GM12892 (cell line): ENCODE measurements around the gene MMUT.
"Not testable (repeated sequence)": the region's sequence is repeated elsewhere in the genome, so short reads cannot be mapped to it uniquely, and the experiment has no call there.

ENCODE experiments used
- DNase-seq: peaks from one replicate; pipeline ENCODE4 v3.0.0; 2011; ENCODE audit not compliant: insufficient read length
- FAIRE-seq: peaks from 2 replicates; lab custom pipeline; 2011; peaks lifted over from hg19 to GRCh38; lab: Jason Lieb, UNC
- POLR2A ChIP-seq: IDR thresholded peaks from 2 replicates; pipeline ENCODE4 v1.6.1; 2011; ENCODE audit warnings: low read depth, low read length, control low read depth
- POLR2AphosphoS5 ChIP-seq: IDR thresholded peaks from 2 replicates; pipeline ENCODE4 v1.6.1; 2011; ENCODE audit warnings: low read depth, low read length, control low read depth
- TAF1 ChIP-seq: IDR thresholded peaks from 2 replicates; pipeline ENCODE4 v1.6.1; 2011; ENCODE audit warnings: low read depth, mild to moderate bottlenecking, control low read depth, low read length, borderline replicate concordance

Gene MMUT

DNA sequence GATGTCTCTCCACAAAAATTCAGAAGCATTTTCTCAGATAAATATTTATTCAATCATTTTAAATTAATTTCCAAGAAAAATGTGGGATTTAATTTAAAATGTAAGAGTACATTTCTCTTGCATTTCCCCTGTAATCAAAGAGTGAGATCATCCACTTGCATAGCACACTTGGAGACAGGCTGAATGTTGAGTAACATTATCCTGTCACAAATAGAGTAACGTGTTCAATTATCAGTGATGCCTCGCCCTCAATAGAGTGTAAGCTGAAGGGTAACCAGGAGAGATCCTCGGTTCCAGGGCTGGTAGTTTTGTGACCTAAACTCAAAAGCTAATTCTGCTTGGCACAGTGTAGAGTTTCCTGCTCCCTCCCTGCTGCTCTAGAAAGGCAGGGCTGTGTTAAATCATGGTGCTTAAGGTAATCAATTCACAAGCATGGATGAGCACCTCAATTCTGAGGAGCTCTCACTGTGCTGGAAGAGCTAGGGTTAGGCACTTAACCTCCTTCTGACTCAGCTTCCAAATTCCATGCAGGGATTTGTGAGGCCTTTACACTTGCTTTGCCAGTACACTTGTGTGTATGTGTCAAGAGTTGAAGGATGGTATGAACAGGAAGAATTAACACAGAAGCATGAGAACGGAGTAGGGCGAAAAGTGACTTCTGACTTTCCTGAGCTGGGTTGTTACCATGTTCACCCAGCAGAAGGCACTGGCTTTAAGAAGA, 56.6 kb downstream of the MMUT start:
- FAIRE-seq (no peak), DNase-seq (no peak)
- no peak for TF ChIP-seq POLR2A

DNA sequence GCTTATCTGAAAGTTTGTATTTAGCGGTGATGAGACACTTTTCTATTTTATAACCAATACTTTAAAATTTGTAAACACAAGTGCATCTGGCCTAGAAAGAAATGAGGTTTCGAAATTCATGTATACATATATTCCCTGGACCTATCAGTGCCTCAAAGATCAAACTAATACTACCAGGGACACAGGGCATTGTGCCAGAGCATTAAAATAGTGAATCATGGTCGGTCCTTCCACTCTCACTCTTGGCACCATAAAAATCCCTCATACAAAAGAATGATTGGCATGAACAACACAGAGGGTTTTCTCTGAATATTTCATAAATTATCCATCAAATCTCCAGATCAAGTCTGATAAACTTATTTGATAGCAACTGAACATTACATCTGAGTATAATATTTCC, 62.0 kb downstream of the MMUT start:
- TF ChIP-seq POLR2A: no peak
- no peak for TF ChIP-seq TAF1
- no peak for TF ChIP-seq POLR2AphosphoS5

DNA sequence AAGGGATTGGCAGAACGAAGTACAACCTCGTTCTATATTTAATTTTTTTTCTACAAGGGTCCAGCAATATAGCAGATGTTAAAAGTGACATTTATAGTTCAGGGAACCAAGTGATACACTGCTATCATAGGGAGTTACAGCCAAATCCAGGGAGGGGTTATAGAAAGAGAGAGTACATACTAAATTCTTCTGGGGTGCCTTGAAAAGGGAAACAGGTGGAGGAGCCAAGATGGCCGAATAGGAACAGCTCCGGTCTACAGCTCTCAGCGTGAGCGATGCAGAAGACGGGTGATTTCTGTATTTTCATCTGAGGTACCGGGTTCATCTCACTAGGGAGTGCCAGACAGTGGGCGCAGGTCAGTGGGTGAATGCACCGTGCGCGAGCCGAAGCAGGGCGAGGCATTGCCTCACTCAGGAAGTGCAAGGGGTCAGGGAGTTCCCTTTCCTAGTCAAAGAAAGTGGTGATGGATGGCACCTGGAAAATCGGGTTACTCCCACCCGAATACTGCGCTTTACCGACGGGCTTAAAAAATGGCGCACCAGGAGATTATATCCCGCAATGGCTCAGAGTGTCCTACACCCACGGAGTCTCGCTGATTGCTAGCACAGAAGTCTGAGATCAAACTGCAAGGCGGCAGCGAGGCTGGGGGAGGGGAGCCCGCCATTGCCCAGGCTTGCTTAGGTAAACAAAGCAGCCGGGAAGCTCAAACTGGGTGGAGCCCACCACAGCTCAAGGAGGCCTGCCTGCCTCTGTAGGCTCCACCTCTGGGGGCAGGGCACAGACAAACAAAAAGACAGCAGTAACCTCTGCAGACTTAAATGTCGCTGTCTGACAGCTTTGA, 76.2 kb downstream of the MMUT start:
- DNase-seq, FAIRE-seq: not testable (repeated sequence)

More for the DNA sequence above, 62.0 kb downstream of the MMUT start:
- FAIRE-seq (no peak), DNase-seq (no peak)

DNA sequence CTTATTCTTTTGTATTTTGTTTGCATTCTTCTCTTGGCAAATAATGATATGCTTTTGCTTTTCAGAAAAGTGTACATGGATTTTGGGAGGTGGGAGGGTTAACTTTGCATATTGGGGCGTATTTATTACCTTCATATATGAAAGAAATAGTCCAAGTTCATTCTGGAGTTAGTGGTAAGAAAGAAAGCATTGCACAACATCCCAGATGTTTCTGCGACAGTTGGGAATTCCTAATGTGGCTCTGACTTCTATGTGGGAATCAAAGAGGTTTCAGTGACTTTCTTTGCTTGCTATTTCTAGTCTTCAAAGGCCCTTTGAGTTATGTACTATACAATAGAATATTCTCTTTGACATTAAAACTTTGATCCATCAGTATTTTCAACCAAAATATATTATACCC, 78.1 kb downstream of the MMUT start:
- no peak for DNase-seq

More for the DNA sequence above, 78.1 kb downstream of the MMUT start:
- TF ChIP-seq TAF1 (no peak), POLR2AphosphoS5 (no peak), POLR2A (no peak)
- no peak for FAIRE-seq
